Measurements from ENCODE around the gene OR4C16. TPM values are rescaled to one million over a fixed set of nuclear protein-coding genes. Genes with fewer than 3 reads are reported as not detected.

Gene OR4C16
- total RNA-seq = not detected in 2 replicates

GRCh38 chr11:55571828-55572227 is at the start of gene OR4C16:
OR4C16 (plus strand) TSS chr11:55572128; CDS start chr11:55572128, 0 bp downstream.

GRCh38 chr11:55554169-55554568 is 17.8 kb upstream of the OR4C16 start, which contains the start of gene OR4C15:
OR4C15 (plus strand) TSS chr11:55554469; CDS start chr11:55554469, 0 bp downstream.

GRCh38 chr11:55607545-55607944 is 35.6 kb downstream of the OR4C16 start, which contains the start of gene OR4C11:
OR4C11 (minus strand) TSS chr11:55607645; CDS start chr11:55604373, 3,272 bp downstream.

Other genes starting within 250 kb of the OR4C16 start
- not detected in 2 replicates for gene OR4A16, start 228.9 kb upstream of the OR4C16 start, total RNA-seq
- not detected in 2 replicates for gene OR4A15, start 204.2 kb upstream of the OR4C16 start, total RNA-seq
- not detected in 2 replicates for gene OR4C15, start 17.7 kb upstream of the OR4C16 start, total RNA-seq
- not detected in 2 replicates for gene OR4C11, start 35.5 kb downstream of the OR4C16 start, total RNA-seq
- gene OR4P4, start 63.0 kb downstream of the OR4C16 start, total RNA-seq = not detected in 2 replicates
- gene OR4S2, start 76.2 kb downstream of the OR4C16 start, total RNA-seq = not detected in 2 replicates
- not detected in 2 replicates for gene OR4C6, start 90.1 kb downstream of the OR4C16 start, total RNA-seq
- gene OR5D13, start 201.3 kb downstream of the OR4C16 start, total RNA-seq = not detected in 2 replicates
- not detected in 2 replicates for gene OR5D14, start 223.4 kb downstream of the OR4C16 start, total RNA-seq
- gene OR5L1, start 239.2 kb downstream of the OR4C16 start, total RNA-seq = not detected in 2 replicates
- gene OR5D18, start 247.5 kb downstream of the OR4C16 start, total RNA-seq = not detected in 2 replicates

All from airway epithelial cell (primary cell).